A549 (cell line): ENCODE results near the gene FANCI. TPM values are rescaled to one million over a fixed set of nuclear protein-coding genes. Genes with fewer than 3 reads are reported as not detected.

Source experiments
- BCL3 ChIP-seq: fragments of >200 bp; sonication (Bioruptor Twin); formaldehyde crosslinking; IDR thresholded peaks from 3 replicates; pipeline ENCODE4 v1.6.1; 2016
- CBX8 ChIP-seq: fragments of 200-600 bp; sonication (generic); IDR thresholded peaks from 2 replicates; pipeline ENCODE4 v1.6.1; 2016
- CHD2 ChIP-seq: fragments of 150-350 bp; IDR thresholded peaks from 2 replicates; pipeline ENCODE4 v1.6.1; 2014; ENCODE audit warnings: low read length; ENCODE audit not compliant: partially characterized antibody
- CHD4 ChIP-seq: fragments of 200-600 bp; sonication (generic); IDR thresholded peaks from 2 replicates; pipeline ENCODE4 v1.6.1; 2016; ENCODE audit warnings: antibody characterized with exemption, mild to moderate bottlenecking, borderline replicate concordance
- EHF ChIP-seq: fragments of 250-450 bp; sonication (Bioruptor Pico); IDR thresholded peaks from 2 replicates; pipeline ENCODE4 v1.5.0; 2020; ENCODE audit warnings: mild to moderate bottlenecking
- EP300 ChIP-seq, 2 experiments: fragments of >200 bp; sonication (Bioruptor Twin); formaldehyde crosslinking; IDR thresholded peaks; 2 replicates in 1 of 2; 3 replicates in 1 of 2; pipeline ENCODE4 v1.6.1; 2016 to 2017
- FOSB ChIP-seq: fragments of 250-450 bp; sonication (Bioruptor Pico); IDR thresholded peaks from 2 replicates; pipeline ENCODE4 v1.5.0; 2020; ENCODE audit warnings: mild to moderate bottlenecking, moderate library complexity
- FOXS1 ChIP-seq: fragments of 250-450 bp; sonication (Bioruptor Pico); IDR thresholded peaks from 2 replicates; pipeline ENCODE4 v1.5.0; 2020; ENCODE audit warnings: mild to moderate bottlenecking, moderate library complexity
- HES2 ChIP-seq: fragments of >200 bp; sonication (Bioruptor Twin); formaldehyde crosslinking; IDR thresholded peaks from 2 replicates; pipeline ENCODE4 v1.6.1; 2016
- HEYL ChIP-seq: fragments of 250-450 bp; sonication (Bioruptor Pico); IDR thresholded peaks from 2 replicates; pipeline ENCODE4 v1.8.0; 2021; ENCODE audit warnings: mild to moderate bottlenecking, moderate library complexity
- JUN ChIP-seq, 2 experiments: fragments of >200 bp; sonication (Bioruptor Twin); formaldehyde crosslinking; IDR thresholded peaks; 2 replicates in 1 of 2; 3 replicates in 1 of 2; pipeline ENCODE4 v1.6.1; 2016 to 2017
- JUNB ChIP-seq: fragments of >200 bp; sonication (Bioruptor Twin); formaldehyde crosslinking; IDR thresholded peaks from 2 replicates; pipeline ENCODE4 v1.6.1; 2016
- KDM5A ChIP-seq: fragments of 200-600 bp; sonication (generic); IDR thresholded peaks from 2 replicates; pipeline ENCODE4 v1.6.1; 2016; ENCODE audit warnings: antibody characterized with exemption, mild to moderate bottlenecking
- MYC ChIP-seq: IDR thresholded peaks from 2 replicates; pipeline ENCODE4 v1.6.1; 2012; ENCODE audit warnings: mild to moderate bottlenecking, inconsistent platforms, low read length, improper control_type of control experiment, borderline replicate concordance
- NR3C1 ChIP-seq: fragments of >200 bp; sonication (Bioruptor Twin); formaldehyde crosslinking; IDR thresholded peaks from 3 replicates; pipeline ENCODE4 v1.6.1; 2017
- RAD21 ChIP-seq, 2 experiments: fragments of >200 bp in 1 of 2; sonication (Bioruptor Twin) in 1 of 2; formaldehyde crosslinking in 1 of 2; IDR thresholded peaks in 1 of 2; conservative IDR thresholded peaks in 1 of 2; 2 replicates in 1 of 2; 3 replicates in 1 of 2; pipeline ENCODE4 v1.6.1; 2012 to 2018; ENCODE audit warnings: inconsistent platforms in 1 of 2
- RFX5 ChIP-seq: fragments of 450-650 bp; IDR thresholded peaks from 2 replicates; pipeline ENCODE4 v1.7.1; 2014; ENCODE audit warnings: antibody characterized with exemption, mild to moderate bottlenecking, moderate library complexity
- ZSCAN20 ChIP-seq: fragments of 250-450 bp; sonication (Bioruptor Pico); IDR thresholded peaks from 2 replicates; pipeline ENCODE4 v1.8.0; 2022; ENCODE audit warnings: mild to moderate bottlenecking, moderate library complexity
- polyA plus RNA-seq, 4 experiments: library from polyadenylated mRNA; depleted of rRNA in 3 of 4; stranded (reverse); fragments of >200 nt; fragmentation: RNase III in 1 of 4; extraction: RNeasy Plus Mini Kit Qiagen cat#74134 plus additional on column Dnase treatment in 1 of 4; gene quantifications; 2 replicates in 3 of 4; 3 replicates in 1 of 4; pipeline ENCODE4 v1.2.3, GENCODE V29; 2011 to 2017
- TF ChIP-seq, protein P1 (sequence below): fragments of 250-450 bp; sonication (Bioruptor Pico); IDR thresholded peaks from 2 replicates; pipeline ENCODE4 v1.5.0; 2021; ENCODE audit warnings: mild to moderate bottlenecking, moderate library complexity, borderline replicate concordance
- TF ChIP-seq, protein P2 (sequence below): IDR thresholded peaks from 2 replicates; pipeline ENCODE4 v1.6.1; 2012; ENCODE audit warnings: low read depth, borderline replicate concordance
- TF ChIP-seq, protein P3 (sequence below): fragments of 150-350 bp; IDR thresholded peaks from 2 replicates; pipeline ENCODE4 v1.6.1; 2014; ENCODE audit warnings: low read depth, mild to moderate bottlenecking, low read length
- TF ChIP-seq, protein P4 (sequence below): IDR thresholded peaks from 2 replicates; pipeline ENCODE4 v1.6.1; 2012

FANCI gene
- polyA plus RNA-seq, 2 of the 4 experiments (the other 2 are of a cell fraction), result 101 to 123 TPM

DNA sequence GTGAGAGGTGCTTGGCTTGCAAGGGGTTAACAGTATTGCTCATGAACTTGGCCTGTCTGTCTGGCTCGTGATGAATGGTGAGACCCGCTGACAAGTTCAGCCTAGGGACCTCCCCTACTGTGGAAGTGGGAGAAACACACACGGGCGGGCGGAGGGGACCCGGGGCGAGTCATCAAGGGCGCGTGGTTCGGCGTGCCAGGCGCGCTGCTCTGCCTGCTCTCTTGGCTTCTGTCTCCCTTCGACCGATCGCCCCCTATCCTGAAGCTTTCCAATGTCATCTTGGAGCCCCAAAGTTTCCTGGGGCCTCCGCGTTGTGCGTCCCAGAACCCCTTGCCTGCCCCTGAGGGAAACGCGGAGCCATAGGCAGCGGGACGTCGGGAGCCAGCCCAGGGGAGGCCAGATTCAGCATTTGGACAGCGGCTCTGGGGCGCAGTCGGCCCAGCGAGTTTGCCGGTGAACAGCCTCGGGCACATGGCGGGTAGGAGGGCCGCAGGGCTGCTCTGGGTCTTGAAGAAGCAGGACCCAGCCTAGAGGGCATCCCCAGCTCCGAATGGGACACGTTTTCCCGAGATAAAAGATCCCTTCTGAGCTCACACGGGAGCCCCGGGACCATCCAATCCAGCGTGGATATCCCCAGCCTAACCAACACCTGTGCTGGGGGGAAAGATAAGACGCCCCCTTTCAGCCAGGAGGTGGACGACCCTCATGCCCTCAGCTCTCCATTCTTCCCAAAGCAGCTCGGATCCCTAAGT, 117.8 kb downstream of the FANCI start (continued):
- 0 out of 2 replicates have a peak, but pooled peaks have one; percentile 22 for TF ChIP-seq ZSCAN20 (CRISPR knock-in tag)
- TF ChIP-seq, protein P1, sequence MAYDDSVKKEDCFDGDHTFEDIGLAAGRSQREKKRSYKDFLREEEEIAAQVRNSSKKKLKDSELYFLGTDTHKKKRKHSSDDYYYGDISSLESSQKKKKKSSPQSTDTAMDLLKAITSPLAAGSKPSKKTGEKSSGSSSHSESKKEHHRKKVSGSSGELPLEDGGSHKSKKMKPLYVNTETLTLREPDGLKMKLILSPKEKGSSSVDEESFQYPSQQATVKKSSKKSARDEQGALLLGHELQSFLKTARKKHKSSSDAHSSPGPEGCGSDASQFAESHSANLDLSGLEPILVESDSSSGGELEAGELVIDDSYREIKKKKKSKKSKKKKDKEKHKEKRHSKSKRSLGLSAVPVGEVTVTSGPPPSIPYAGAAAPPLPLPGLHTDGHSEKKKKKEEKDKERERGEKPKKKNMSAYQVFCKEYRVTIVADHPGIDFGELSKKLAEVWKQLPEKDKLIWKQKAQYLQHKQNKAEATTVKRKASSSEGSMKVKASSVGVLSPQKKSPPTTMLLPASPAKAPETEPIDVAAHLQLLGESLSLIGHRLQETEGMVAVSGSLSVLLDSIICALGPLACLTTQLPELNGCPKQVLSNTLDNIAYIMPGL (CRISPR knock-in tag), result no peak
- TF ChIP-seq, protein P2, sequence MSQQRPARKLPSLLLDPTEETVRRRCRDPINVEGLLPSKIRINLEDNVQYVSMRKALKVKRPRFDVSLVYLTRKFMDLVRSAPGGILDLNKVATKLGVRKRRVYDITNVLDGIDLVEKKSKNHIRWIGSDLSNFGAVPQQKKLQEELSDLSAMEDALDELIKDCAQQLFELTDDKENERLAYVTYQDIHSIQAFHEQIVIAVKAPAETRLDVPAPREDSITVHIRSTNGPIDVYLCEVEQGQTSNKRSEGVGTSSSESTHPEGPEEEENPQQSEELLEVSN, result no peak
- no peak for TF ChIP-seq HES2
- no peak for TF ChIP-seq NR3C1
- TF ChIP-seq, protein P3, sequence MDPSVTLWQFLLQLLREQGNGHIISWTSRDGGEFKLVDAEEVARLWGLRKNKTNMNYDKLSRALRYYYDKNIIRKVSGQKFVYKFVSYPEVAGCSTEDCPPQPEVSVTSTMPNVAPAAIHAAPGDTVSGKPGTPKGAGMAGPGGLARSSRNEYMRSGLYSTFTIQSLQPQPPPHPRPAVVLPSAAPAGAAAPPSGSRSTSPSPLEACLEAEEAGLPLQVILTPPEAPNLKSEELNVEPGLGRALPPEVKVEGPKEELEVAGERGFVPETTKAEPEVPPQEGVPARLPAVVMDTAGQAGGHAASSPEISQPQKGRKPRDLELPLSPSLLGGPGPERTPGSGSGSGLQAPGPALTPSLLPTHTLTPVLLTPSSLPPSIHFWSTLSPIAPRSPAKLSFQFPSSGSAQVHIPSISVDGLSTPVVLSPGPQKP, result no peak
- TF ChIP-seq, protein P4, sequence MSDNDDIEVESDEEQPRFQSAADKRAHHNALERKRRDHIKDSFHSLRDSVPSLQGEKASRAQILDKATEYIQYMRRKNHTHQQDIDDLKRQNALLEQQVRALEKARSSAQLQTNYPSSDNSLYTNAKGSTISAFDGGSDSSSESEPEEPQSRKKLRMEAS, result 0 out of 2 replicates have a peak, but pooled peaks have one; percentile 25
- no peak for TF ChIP-seq KDM5A
- TF ChIP-seq CHD2, result no peak
- no peak for TF ChIP-seq EP300 (IDR thresholded peaks at IDR 0.05)
- TF ChIP-seq CBX8, result no peak
- no peak for TF ChIP-seq HEYL (CRISPR knock-in tag)
- TF ChIP-seq JUN (IDR thresholded peaks at IDR 0.05), result no peak
- TF ChIP-seq EHF (CRISPR knock-in tag), result no peak; the same call in 1 of the 2 replicates
- no peak for TF ChIP-seq CHD4
- no peak for TF ChIP-seq RAD21 (conservative IDR thresholded peaks at IDR 0.05 in 1 of 2, IDR thresholded peaks at IDR 0.05 in 1 of 2)
- TF ChIP-seq FOXS1, result peak; percentile 48; the same call in 1 of the 2 replicates
- no peak for TF ChIP-seq RFX5
- TF ChIP-seq BCL3, result no peak
- TF ChIP-seq FOSB, result no peak
- TF ChIP-seq JUNB, result no peak
- no peak for TF ChIP-seq MYC
- TF ChIP-seq, all 56 proteins: peak for 9
